Hypothalamus (tissue), 51 donors: ENCODE data around the gene DDX3X.

Source experiments
- DNase-seq, 51 donors: peaks; one replicate each; lab custom pipeline; 2025; lab: John Stamatoyannopoulos, UW

The DDX3X gene

DNA sequence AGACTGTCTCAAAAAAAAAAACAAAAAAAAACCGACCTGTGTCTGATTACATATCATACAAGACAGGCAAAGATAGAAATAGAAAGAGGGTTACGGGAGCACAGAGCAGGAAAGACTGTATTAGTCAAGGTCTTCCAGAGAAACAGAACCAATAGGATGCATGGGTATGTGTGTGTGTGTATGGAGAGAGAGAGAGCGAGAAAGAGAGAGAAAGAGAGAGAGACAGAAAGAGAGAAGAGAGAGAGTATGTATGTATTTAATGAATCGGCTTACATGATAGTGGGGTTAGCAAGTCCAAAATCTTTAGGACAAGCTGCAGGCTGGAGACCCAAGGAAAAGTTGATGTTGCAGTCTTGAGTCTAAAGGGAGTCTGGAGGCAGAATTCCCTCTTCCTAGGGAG, 7.5 kb upstream of the DDX3X start:
- DNase-seq: no peak

DNA sequence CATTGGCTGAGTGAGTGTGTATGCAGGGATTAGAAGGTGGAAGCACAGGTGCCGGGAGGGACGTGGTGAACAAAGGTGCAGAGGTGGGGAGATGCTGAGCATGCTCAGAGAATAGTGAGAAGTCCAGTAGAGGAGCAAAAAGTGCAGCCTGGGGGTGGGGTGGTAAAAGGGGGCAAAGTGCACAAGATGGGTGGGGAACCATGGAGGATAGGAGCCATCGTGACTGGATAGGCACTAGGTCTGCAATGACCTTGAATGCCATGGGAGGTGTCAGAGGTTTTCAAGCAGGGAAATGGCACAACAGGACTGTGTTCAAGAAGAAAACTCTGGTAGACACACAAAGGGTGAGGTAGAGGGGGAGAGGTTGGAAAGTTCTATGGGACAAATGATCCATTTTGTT, 6.6 kb upstream of the DDX3X start:
- no peak for DNase-seq

DNA sequence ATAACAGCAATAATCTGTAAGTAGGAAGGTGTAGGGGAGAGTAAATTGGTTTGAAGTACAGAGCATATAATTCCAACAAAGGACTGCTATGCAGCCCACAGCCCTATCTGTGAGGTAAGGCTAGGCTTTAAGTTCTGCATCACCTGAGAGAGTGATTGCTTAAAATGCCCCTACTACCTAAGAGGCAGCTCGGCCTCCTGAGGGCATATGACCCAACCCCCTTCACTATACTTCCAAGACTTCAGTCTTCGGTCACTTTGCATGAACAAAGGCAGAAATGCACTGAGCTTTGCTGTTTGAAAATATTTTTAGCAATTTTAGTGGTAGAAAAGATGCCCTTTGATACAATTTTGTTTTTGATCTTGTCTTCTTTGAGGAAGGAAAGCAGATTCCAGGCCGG, 4.9 kb upstream of the DDX3X start:
- no peak for DNase-seq

DNA sequence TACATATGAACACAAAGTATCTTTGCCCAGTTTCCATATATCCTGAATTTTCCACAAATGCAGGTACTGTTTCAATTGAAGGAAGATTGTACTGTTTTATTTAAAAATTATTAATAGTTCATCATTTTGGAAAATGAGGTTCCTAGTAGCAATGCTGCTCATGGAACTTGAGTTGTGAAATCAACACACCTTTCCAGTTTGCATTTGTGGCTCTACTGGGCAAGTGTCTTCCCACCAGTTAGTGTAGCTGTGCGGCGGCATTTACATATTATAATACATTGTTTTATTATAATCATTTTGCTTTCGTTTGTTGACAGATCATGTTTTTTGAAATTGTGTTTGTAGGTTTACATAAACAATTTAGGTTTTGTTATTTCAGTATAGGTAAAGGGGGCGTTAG, 2.0 kb upstream of the DDX3X start:
- peak in 1 of 51 donors; percentile 17 for DNase-seq

DNA sequence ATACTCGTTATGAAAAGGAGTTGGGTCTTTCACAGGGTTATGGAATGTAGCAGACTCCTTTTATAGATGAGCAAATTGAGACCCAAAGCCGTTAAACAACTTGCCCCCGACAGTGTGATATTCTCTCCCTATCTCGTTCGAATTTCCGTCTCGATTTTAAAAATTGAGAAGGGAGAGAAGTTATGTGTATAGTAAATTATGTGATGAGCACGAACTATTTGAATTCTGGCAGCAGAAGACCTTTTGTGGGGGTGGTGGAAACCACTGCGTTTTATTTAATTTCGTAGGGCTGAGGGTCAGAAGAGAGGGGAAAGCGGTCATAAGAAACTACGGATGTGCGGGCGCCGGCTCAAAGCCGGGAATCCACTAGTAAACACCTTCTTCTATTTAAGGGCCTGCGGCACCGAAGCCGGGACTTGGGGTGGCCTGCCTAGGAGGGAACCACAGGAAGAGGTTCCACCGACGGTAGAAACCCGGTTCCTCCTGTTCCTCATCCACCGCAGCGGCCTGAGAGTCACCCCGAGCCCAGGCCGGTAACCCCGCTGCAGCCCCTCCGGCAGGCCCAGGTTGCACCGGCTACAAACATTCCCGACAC, 1.5 kb upstream of the DDX3X start:
- peak in 26 of 51 donors; percentile 1 to 74 (median 34) for DNase-seq

DNA sequence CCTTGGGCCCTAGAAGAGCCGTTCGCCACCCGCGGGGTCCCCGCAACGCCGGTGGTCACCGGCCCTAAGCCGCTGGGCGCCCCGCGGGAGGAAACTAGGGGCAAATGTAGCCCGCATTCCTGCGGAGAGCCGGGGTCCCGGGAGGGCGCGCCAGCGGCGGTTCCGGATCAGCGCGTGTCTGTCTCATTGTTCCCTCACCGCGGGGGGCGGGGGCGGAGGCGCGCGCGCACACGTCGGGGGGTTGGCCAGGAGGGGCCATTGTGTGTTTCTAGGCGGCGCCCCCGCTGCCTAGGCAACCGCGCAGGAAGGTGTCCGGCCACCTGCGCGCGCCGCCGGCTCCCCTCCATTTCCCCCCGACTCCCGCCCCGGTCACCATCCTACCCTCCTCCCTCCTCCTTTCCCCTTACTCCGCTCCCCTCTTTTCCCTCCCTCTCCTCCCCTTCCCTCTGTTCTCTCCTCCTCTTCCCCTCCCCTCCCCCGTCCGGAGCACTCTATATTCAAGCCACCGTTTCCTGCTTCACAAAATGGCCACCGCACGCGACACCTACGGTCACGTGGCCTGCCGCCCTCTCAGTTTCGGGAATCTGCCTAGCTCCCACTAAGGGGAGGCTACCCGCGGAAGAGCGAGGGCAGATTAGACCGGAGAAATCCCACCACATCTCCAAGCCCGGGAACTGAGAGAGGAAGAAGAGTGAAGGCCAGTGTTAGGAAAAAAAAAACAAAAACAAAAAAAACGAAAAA, 789 bp upstream of the DDX3X start:
- peak; percentile 1 to 91 (median 67) for DNase-seq

DNA sequence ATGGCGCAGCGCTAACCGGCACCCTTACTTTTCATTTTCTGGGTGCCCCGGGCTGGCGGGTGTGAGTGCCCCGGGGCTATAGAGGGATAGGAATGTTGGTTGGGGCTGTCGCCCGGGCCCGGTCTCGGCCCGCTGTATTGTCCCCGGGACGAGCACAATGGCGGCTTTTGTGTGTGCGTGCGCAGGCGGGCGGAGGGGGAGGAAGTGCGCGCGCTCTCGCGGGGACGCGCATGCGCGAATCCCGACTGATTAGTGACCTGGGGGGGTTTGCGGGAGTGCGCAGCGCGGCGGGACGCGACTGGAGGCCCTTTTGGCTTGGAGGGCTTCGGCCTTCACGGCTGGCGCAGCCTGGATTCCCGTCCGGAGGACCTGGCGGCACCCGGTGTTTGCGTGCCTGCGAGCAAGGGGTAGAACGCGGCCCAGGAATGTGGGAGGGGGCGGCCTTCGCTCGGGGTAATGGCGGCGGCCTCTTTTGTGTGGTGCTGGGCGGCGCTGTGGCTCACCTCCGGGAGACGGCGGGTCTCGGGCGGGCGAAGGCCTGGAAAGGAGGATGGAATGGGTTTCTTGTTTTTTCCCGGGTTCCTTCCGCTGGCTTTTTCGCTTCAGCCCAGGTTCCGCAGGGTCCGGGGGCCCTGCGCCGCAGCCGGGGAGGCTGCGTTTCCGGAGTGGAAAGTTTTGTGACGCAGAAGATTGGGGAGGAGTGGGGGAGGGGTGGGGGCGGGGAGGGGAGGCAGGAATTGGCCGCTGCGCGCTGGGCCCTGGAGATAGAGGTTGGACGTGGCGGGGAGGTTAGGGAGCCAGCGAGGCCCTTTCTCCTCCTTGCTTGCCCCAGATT, 618 bp downstream of the DDX3X start:
- DNase-seq: peak; percentile 18 to 95 (median 66)

DNA sequence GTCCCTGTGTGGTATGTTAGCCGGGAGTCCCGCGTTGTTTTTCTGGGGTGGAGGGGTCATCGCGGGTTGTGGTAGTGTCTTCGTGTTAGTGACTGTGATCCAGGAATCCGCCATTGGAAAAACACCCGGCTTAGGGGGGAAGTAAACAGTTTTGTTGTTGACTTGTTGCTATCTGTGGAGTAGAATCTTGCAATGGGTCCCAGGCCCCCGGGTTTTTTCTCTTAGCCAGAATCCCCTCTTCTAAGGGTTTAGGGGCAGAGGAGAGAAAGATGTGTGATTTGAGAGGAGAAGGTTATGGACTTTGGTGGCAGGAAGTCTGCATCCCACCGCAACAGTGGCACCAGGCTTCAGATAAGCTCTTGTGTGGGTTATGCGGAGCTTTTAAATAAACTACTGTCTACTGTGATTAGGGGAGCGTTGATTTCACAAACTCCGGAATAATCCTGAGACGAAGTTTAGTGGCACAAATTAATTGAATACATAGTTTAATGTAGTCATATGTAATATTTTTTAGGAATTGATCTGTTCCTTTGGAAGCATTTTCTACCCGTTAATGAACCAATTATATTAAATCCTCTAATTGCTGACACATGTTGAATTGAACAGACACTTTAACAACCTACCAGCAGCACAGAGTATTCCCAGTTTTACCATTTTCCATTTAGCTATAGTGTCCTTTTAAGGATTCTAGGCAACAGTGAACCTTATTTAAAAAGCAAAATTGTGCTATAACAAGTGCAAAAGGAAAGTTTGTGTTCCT, 1.4 kb downstream of the DDX3X start:
- DNase-seq: peak in 4 of 51 donors; percentile 0 to 52 (median 32)

DNA sequence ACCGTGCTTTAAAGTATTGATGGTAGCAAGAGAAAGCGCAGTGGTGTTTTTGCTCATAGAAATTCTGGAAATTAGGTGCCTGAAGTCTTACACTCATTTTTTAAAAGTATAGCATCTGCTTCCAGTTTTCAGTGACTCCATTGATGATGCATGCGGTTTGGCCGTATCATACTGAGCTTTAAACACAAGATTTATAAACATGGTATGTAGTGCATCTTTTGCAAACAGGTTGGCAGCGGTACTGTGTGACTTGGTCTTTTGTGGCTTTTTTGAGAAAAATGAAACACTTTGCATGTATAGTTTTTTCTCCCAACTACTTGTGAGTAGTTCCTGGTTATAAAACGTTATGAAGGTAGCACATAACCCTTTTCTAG, 2.0 kb downstream of the DDX3X start:
- no peak for DNase-seq

DNA sequence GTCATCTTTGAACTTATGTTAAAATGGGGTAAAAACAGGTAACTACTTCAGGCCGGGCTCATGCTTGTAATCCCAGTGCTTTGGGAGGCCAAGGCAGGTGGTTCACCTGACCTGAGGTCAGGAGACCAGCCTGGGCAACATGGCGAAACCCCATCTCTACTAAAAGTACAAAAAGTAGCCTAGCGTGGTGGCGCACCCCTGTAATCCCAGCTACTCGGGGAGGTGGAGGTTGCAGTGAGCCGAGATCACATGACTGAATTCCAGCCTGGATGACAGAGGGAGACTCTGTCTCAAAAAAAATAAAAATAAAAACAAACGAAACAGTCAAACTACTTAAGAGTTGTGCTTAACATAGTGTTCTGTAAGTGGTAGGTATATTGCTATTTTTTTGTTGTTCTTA, 2.5 kb downstream of the DDX3X start:
- DNase-seq: no peak

DNA sequence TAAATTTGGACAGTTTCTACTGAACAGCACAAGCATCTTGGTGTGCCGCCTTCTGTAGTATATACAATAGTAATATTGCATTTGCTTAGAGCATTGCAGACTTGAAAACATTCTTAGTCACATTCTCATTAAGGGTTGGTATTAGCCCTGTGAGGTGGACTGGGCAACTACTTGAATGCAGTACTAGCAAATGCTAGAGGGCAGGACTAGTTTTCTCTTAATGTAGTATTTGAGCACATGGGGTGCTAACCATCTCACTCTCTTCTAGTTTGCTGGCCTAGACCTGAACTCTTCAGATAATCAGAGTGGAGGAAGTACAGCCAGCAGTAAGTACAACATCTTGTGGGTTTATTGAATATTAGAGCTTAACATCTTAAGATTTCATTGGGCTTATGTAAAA, 3.2 kb downstream of the DDX3X start:
- DNase-seq: no peak

DNA sequence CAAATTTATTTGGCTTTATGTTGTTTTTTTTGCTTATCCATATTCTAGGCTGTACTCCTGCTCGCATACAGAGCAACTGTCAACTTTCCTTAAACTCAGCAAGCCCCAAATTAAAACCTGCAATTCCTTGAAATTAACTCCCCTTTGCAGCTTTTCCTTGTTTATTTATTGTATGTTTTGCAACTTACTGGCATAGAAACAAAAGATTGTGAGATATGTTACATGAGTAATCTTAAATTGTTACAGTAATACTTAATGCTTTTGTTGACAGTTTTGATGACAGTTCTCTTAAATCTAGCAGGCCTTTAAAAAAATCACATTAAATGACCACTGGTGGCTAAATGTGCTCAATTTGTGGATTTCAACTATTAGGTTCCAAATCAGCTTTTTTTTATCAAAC, 4.5 kb downstream of the DDX3X start:
- DNase-seq: no peak

DNA sequence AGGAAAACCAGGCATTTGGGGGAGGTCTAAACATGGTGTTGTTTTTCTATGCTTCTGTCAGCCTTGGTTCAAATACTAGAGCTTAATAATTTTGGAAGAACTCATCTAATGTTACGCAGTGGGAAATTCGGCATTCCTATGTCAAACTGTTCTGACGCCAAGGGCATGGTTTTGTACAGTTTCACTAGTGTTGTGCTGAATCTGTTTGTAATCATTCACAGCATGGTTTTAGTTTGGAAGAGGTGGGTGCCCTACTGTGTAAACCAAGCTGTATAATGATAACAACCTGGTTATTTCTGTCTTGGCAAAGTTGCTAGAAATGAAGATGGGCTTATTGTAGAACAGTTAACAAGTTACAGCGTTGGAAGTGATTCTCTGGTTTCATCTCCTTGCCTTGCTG, 5.2 kb downstream of the DDX3X start:
- DNase-seq: no peak

DNA sequence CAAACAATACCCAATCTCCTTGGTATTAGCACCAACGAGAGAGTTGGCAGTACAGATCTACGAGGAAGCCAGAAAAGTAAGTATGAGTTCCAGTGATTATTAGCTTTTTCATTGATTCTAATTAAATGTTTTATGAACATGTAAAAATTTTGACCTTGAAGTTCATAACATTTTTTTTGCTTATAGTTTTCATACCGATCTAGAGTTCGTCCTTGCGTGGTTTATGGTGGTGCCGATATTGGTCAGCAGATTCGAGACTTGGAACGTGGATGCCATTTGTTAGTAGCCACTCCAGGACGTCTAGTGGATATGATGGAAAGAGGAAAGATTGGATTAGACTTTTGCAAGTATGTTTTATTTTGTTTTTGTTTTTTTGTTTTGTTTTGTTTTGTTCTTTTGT, 10.1 kb downstream of the DDX3X start:
- DNase-seq: no peak

DNA sequence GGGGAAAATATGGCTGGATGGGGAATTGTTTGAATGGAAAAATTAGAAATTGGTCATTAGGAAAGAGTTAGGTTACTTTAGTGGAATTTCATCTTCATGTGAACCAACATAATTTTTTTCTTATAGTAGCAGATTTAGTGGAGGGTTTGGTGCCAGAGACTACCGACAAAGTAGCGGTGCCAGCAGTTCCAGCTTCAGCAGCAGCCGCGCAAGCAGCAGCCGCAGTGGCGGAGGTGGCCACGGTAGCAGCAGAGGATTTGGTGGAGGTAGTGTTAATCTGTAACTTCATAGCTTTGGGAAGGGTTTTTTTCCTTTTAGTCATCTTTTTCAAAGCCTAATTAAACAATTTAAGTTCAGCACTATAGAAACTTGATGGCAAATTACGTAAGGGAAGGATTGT, 13.2 kb downstream of the DDX3X start:
- no peak for DNase-seq

DNA sequence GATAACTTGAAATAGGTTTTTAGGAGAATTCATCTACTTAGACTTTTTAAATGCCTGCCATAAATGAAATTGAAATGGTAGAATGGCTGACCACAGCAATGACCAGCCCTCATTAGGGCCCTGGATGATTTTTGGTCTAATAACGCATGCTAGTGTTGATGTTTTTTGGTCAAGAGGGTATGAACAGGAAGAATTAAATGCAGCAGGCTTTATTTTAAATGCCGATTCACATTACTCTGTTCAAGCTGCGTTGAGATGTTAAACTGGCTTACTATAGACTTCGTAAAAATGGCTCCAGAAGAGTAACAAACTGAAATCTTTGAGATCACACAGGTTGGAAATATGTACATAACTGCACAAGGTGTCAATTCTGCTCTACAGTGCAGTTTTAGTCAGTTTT, 14.6 kb downstream of the DDX3X start:
- no peak for DNase-seq

DNA sequence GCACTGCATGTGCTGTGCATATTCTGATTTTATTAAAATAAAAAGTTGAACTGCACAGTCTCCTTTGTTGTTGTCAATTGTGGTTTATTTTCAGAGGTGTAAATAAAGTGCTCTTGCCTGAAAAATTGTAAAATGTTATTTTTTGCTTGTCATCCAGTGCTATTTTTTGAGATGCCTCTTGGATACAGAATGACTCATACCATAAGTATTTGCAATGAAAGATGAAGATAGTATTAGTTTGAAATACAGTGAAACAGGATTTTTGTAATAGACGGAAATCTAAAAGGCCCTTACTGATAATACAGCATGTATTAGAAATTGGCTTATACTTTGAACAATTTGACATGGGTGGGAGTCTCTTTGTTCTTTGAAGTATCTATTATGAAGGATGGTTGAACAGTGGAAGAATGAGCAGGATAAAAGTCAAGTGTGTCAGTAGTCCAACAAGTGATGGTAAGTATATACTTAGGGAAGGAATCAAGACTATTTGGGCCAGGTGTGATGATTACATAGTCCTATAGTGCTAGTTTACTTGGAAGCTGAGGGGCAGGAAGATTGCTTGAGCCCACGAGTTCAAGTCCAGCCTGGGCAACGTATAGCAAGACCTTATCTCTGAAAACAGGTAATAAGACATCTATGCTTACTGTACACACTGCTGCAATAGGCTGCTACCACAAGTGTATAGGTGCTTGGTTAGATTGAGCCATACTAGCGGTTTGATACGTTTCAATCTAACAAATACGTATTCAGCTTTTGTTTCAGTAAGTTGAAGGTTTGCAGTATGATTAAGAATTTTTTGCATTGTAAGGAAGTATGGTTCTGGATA, 16.4 kb downstream of the DDX3X start:
- no peak for DNase-seq

DNA sequence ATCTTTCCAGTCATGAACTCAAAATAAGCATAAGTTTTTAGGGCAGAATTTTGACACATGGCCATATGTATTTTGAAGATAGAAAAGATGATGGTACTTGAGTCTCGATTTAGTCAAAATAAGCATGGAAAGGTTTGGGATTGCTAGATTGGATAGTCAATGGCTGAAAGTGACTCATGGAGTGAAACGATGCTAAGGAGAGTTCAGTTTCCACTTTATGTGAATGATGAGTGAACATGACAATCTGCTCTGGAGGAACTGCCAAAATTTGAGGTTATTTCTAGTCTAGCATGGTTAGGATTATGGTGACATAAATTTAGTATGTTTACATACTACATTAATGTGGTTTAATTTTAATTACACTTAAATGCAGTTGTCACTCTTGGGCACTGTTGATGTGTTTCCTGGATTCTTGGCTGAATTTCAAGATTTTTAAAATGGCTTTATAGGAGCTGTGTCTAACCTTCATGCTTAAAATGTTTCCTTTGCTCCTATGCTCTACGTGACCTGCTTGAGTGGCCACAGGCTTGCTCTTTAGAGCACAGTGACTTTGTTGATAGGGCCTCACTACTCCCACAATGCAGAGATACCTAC, 17.1 kb downstream of the DDX3X start:
- no peak for DNase-seq

DNA sequence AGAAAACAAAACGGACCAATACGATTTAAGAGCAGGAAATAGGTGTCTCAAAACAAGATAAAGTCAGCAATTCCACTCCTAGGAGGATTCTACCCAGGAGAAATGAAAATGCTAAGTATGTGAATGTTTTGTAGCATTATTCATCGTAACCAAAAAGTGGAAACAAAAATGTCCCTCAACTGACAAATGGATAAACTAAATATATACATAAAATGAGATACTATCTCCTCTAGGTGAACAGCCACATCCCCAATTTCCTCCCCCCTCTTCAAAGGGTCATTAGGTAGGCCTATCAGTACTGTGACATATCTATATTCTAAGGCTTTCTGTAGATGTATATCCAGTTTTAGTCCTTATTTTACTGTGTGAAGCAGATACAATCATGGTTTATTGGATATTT, 18.0 kb downstream of the DDX3X start:
- no peak for DNase-seq

DNA sequence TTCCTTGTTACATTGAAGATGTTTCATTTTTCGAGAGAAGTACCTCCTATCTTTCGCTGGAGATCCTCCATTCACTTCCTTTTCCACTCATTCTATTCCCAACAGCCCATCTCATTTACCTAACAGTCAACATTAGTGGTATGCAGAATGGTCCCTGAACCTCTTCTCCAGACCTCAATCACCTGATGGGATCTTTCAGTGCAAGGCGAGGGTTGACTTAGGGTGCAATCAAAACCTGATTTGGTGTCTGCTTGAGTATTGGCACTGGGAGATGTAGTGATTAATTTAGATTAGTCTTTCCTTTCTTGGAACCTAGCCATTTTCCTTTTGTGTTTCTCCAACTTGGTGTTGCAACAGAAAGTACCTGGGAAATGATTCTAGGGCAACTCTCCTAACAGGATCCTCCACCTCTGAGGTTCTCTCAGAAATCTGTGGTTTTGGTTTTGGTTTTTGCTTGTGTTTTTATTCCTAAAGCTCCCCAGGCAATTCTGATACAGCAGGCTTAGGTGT, 18.4 kb downstream of the DDX3X start:
- DNase-seq: no peak
